T1000 (cell line): ENCODE results near the gene ATG101.
"Not testable (repeated sequence)": the region's sequence is repeated elsewhere in the genome, so short reads cannot be mapped to it uniquely, and the experiment has no call there.

ENCODE experiments used
- DNase-seq: peaks from one replicate; lab custom pipeline; 2025; ENCODE audit warnings: mixed read lengths; lab: John Stamatoyannopoulos, UW

ATG101 gene

GRCh38 chr12:52097045-52097666, 27.4 kb downstream of the ATG101 start:
- no peak for DNase-seq

GRCh38 chr12:52104431-52105089, 34.8 kb downstream of the ATG101 start:
- not testable (repeated sequence) for DNase-seq

DNA sequence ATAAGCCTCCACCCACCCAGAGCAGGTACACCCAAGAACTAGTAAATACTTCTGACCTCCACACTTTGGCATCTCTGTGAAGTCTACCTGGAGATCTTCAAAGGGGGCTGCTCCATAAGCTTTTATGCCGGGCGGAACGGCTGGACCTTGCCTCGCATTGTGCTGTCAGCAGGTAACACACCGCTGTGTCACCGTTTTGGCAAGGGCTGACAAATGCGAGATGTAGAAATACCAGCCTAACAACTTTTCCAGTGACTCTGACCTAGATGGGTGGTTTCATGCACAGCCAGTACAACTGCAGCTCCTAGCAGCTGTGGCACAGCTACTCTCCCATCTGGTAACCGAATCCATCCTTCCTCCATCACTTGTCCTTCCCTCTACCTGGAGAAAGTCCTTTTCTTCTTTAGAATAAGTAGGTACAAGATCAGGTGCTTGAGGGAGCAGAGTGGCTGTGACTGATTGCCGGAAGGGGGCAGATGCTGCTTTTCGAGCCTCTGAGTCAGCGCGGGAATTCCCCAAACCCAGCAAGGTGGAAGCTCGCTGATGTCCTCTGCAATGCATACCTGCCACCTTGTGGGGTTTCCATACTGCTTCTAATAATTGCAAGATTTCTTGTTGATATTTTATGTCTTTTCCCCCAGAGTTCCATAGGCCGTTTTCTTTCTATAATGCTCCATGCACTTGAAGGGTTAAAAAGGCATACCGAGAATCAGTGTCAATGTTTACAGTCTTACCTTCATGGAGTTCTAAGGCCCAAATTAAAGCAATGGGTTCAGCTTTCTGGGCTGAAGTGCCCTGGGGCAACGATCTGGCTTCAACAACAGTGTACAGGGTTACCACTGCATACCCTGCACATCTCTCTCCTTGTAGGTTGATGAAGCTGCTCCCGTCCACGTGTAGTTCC, 46.7 kb downstream of the ATG101 start:
- not testable (repeated sequence) for DNase-seq

GRCh38 chr12:52117806-52118475, 48.2 kb downstream of the ATG101 start:
- DNase-seq, result not testable (repeated sequence)

- DNase-seq, result no peak
These were observed 49.8 kb downstream of the ATG101 start for GRCh38 chr12:52119398-52120254.

DNA sequence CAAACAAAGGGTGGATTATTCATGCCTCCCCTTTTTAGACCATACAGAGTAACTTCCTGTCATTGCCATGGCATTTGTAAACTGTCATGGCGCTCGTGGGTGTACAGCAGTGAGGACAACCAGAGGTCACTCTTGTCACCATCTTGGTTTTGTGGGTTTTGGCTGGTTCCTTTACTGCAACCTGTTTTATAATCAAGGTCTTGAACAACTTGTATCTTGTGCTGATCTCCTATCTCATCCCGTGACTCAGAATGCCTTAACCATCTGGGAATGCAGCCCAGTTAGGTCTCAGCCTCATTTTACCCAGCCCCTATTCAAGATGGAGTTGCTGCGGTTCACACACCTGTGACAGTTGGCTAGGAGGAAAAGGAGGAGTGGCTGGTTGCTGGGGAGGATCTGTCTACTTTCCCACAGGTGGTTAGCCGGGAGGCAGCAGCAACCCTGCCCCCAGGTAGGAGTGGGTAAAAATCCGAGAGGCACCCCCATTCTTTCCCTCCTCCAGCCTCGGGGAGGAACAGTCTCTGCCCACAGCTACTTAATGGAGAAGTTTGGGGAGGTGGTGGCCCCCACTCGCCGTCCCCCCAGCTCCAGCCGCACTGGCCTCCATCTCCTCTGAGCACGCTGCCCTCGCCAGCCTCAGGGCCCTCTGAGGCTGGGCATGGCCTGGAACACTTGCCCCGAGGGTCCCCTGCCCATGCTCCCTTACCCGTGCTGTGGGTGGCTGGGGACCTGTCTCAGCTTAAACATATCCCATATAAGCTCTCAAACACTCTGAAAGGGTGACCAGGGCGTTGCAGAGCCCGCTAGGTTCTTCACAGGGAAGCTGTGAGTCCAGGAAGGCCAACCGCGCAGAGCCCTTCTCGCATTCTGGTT, 51.4 kb downstream of the ATG101 start:
- no peak for DNase-seq

- DNase-seq, result no peak
These were observed 52.2 kb downstream of the ATG101 start for GRCh38 chr12:52121824-52122539.

GRCh38 chr12:52122540-52122871, 52.7 kb downstream of the ATG101 start:
- DNase-seq, result no peak

- no peak for DNase-seq
These were observed 53.1 kb downstream of the ATG101 start for GRCh38 chr12:52122904-52123303.

DNA sequence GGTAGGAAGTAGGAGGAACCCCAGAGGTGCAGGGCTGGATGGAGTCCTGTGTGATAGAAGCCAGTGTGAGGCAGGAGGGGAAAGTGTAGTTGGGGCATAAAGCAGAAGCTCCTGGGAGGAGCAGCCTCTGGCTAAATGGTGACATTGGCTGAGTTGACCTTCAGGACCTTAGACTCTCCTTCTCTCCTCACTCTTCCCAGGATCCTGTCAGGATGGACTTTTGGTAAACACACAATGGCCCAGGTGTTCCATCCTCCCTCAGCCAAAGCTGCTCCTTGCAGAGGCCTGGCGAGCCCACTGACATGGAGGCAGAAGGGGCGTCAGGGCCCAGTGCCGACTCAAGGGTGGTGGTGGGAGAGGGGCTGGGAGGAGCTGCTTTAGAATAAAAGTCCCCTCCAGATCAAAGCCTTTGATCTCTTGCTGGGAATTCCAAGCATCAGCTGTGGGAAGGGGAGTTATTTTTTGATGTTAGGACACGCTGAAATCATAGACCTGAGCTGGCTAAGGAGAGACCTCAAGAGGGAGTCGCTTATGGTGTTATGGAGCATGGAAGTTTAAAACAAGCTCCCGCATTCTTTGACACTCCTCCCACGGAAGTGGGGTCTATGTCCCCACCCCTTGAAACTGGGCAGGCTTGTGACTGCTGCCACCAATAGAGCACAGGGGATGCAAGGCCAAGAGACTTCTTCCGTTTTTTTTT, 53.9 kb downstream of the ATG101 start:
- no peak for DNase-seq

- DNase-seq, result no peak
These were observed 55.7 kb downstream of the ATG101 start for GRCh38 chr12:52125476-52125900.

- DNase-seq, result no peak
These were observed 56.3 kb downstream of the ATG101 start for GRCh38 chr12:52126050-52126604.
